Chondrocyte (in vitro differentiated cells): ENCODE measurements around the gene SAMD1. TPM values are rescaled to one million over a fixed set of nuclear protein-coding genes. Genes with fewer than 3 reads are reported as not detected.

Experiments used
- DNase-seq: peaks from one replicate; pipeline ENCODE4 v3.0.0; 2021; ENCODE audit warnings: mixed read lengths, low spot score
- H3K27ac Mint-ChIP-seq: one replicate; pipeline ENCODE4 v1.8.0; 2021; ENCODE audit warnings: mild to moderate bottlenecking, moderate library complexity, mixed read lengths; ENCODE audit not compliant: unreplicated experiment
- H3K27me3 Mint-ChIP-seq: 2 replicates; pipeline ENCODE4 v1.8.0; 2021; ENCODE audit warnings: low read depth, mixed read lengths
- H3K36me3 Mint-ChIP-seq: 2 replicates; pipeline ENCODE4 v1.8.0; 2021; ENCODE audit warnings: low read depth, mixed read lengths
- H3K4me1 Mint-ChIP-seq: 2 replicates; pipeline ENCODE4 v1.8.0; 2021; ENCODE audit warnings: low read depth, mild to moderate bottlenecking, mixed read lengths
- H3K4me3 Mint-ChIP-seq: one replicate; pipeline ENCODE4 v1.8.0; 2021; ENCODE audit warnings: mild to moderate bottlenecking, moderate library complexity, mixed read lengths; ENCODE audit not compliant: unreplicated experiment
- H3K9me3 Mint-ChIP-seq: 2 replicates; pipeline ENCODE4 v1.8.0; 2021; ENCODE audit warnings: low read depth, mixed read lengths
- CTCF ChIP-seq: fragments of 200-600 bp; sonication (generic); IDR thresholded peaks from 2 replicates; pipeline ENCODE4 v1.5.0; 2021; ENCODE audit warnings: antibody characterized with exemption, mild to moderate bottlenecking, moderate library complexity
- total RNA-seq: library from RNA; stranded (reverse); gene quantifications from 3 replicates; pipeline ENCODE4 v1.2.1, GENCODE V29; 2021

Gene SAMD1
- total RNA-seq, 1 donor from 2014 or later, result 41.8 TPM

GRCh38 chr19:14107581-14108461, 17.3 kb upstream of the SAMD1 start:
- DNase-seq, result no peak
- no peak for TF ChIP-seq CTCF
- Mint-ChIP-seq H3K36me3 (peaks cover 6% of the 10 kb centered on the region), H3K27ac (no peak overlapping the region), H3K4me3 (no peak overlapping the region), H3K4me1 (peaks cover 6% of the 10 kb centered on the region), H3K27me3 (no peaks in the 10 kb centered on the region), H3K9me3 (no peaks in the 10 kb centered on the region)

GRCh38 chr19:14106840-14107239, 16.3 kb upstream of the SAMD1 start:
- H3K27me3 Mint-ChIP-seq, result no peaks in the 10 kb centered on the region

GRCh38 chr19:14105680-14106079, 15.1 kb upstream of the SAMD1 start:
- Mint-ChIP-seq H3K9me3 (no peaks in the 10 kb centered on the region), H3K4me1 (no peaks in the 10 kb centered on the region), H3K27me3 (no peaks in the 10 kb centered on the region), H3K27ac (no peak overlapping the region), H3K36me3 (peaks cover 12% of the 10 kb centered on the region), H3K4me3 (no peak overlapping the region)
- no peak for TF ChIP-seq CTCF
- DNase-seq, result no peak

More at GRCh38 chr19:14106840-14107239, 16.3 kb upstream of the SAMD1 start:
- Mint-ChIP-seq H3K36me3 (peaks cover 9% of the 10 kb centered on the region), H3K9me3 (no peaks in the 10 kb centered on the region), H3K4me1 (no peaks in the 10 kb centered on the region), H3K27ac (no peak overlapping the region), H3K4me3 (no peak overlapping the region)
- no peak for TF ChIP-seq CTCF
- DNase-seq, result no peak

- Mint-ChIP-seq H3K4me3 (no peak overlapping the region), H3K9me3 (no peaks in the 10 kb centered on the region), H3K27ac (no peak overlapping the region), H3K36me3 (peaks cover 13% of the 10 kb centered on the region), H3K4me1 (no peaks in the 10 kb centered on the region), H3K27me3 (no peaks in the 10 kb centered on the region)
- TF ChIP-seq CTCF, result no peak
- DNase-seq, result no peak
Observed at GRCh38 chr19:14103310-14103709, 12.8 kb upstream of the SAMD1 start.

GRCh38 chr19:14102756-14103155, 12.2 kb upstream of the SAMD1 start:
- no peaks in the 10 kb centered on the region for H3K4me1 Mint-ChIP-seq
- H3K27me3 Mint-ChIP-seq, result no peaks in the 10 kb centered on the region
- no peak overlapping the region for H3K4me3 Mint-ChIP-seq
- H3K9me3 Mint-ChIP-seq, result no peaks in the 10 kb centered on the region
- TF ChIP-seq CTCF, result no peak
- peaks cover 13% of the 10 kb centered on the region for H3K36me3 Mint-ChIP-seq
- no peak overlapping the region for H3K27ac Mint-ChIP-seq
- no peak for DNase-seq
